Liver (tissue), 9 donors: ENCODE results near the gene ADAMTS20. TPM values are rescaled to one million over a fixed set of nuclear protein-coding genes. Genes with fewer than 3 reads are reported as not detected.
"Not testable (repeated sequence)": the region's sequence is repeated elsewhere in the genome, so short reads cannot be mapped to it uniquely, and the experiment has no call there.

ENCODE experiments used
- DNase-seq: peaks from one replicate; pipeline ENCODE4 v3.0.0-alpha.2; 2017; ENCODE audit warnings: low spot score
- H3K27ac ChIP-seq, 2 donors: one replicate each; pipeline ENCODE4 v1.7.0; 2013; ENCODE audit warnings: inconsistent platforms in 2 of 2, low read length in 2 of 2, control low read depth in 1 of 2, low read depth in 1 of 2, mild to moderate bottlenecking in 1 of 2
- H3K27me3 ChIP-seq, 4 donors: one replicate each; pipeline versions ENCODE4 v1.6.1 to v1.7.0; 2013; ENCODE audit warnings: low read length in 3 of 4, inconsistent platforms in 1 of 4, mild to moderate bottlenecking in 1 of 4, moderate library complexity in 1 of 4; ENCODE audit not compliant: control insufficient read depth in 4 of 4, insufficient read depth in 4 of 4
- H3K36me3 ChIP-seq, 4 donors: one replicate each; pipeline versions ENCODE4 v1.6.1 to v1.7.0; 2013; ENCODE audit warnings: low read length in 3 of 4, mild to moderate bottlenecking in 3 of 4, low read depth in 1 of 4, moderate library complexity in 1 of 4; ENCODE audit not compliant: control insufficient read depth in 4 of 4, insufficient read depth in 3 of 4
- H3K4me1 ChIP-seq, 4 donors: one replicate each; pipeline versions ENCODE4 v1.6.1 to v1.7.0; 2013; ENCODE audit warnings: low read length in 3 of 4, mild to moderate bottlenecking in 3 of 4, moderate library complexity in 1 of 4; ENCODE audit not compliant: control insufficient read depth in 4 of 4, insufficient read depth in 4 of 4
- H3K4me3 ChIP-seq, 3 donors: one replicate each; pipeline versions ENCODE4 v1.6.1 to v1.7.0; 2013; ENCODE audit warnings: low read length in 3 of 3, control low read depth in 1 of 3, low read depth in 1 of 3, mild to moderate bottlenecking in 1 of 3
- H3K9ac ChIP-seq, 2 donors: one replicate each; pipeline ENCODE4 v1.7.0; 2013; ENCODE audit warnings: low read length in 2 of 2, mild to moderate bottlenecking in 2 of 2, moderate library complexity in 2 of 2, control low read depth in 1 of 2, low read depth in 1 of 2
- H3K9me3 ChIP-seq, 4 donors: one replicate each; pipeline versions ENCODE4 v1.6.1 to v1.7.0; 2013; ENCODE audit warnings: low read length in 3 of 4; ENCODE audit not compliant: control insufficient read depth in 4 of 4
- ATF3 ChIP-seq: IDR thresholded peaks from 2 replicates; pipeline ENCODE4 v1.6.1; 2016; ENCODE audit warnings: antibody characterized with exemption
- EGR1 ChIP-seq, 2 donors: IDR thresholded peaks; 2 replicates each; pipeline ENCODE4 v1.6.1; 2016 to 2018; ENCODE audit warnings: antibody characterized with exemption in 2 of 2, low read depth in 2 of 2
- FOXA1 ChIP-seq: IDR thresholded peaks from 2 replicates; pipeline ENCODE4 v1.6.1; 2016; ENCODE audit warnings: antibody characterized with exemption
- FOXA2 ChIP-seq: IDR thresholded peaks from 2 replicates; pipeline ENCODE4 v1.6.1; 2016; ENCODE audit warnings: antibody characterized with exemption
- GABPA ChIP-seq, 2 donors: IDR thresholded peaks in 1 of 2; conservative IDR thresholded peaks in 1 of 2; 2 replicates each; pipeline ENCODE4 v1.6.1; 2016; ENCODE audit warnings: antibody characterized with exemption in 2 of 2, mild to moderate bottlenecking in 1 of 2, moderate library complexity in 1 of 2
- HNF4A ChIP-seq, 2 donors: conservative IDR thresholded peaks; 2 replicates each; pipeline ENCODE4 v1.6.1; 2016; ENCODE audit warnings: antibody characterized with exemption in 2 of 2, mild to moderate bottlenecking in 2 of 2
- HNF4G ChIP-seq: IDR thresholded peaks from 2 replicates; pipeline ENCODE4 v1.6.1; 2016; ENCODE audit warnings: antibody characterized with exemption
- JUND ChIP-seq, 2 donors: IDR thresholded peaks; 2 replicates each; pipeline ENCODE4 v1.6.1; 2016; ENCODE audit warnings: antibody characterized with exemption in 2 of 2
- RAD21 ChIP-seq, 2 donors: IDR thresholded peaks; 2 replicates each; pipeline ENCODE4 v1.6.1; 2016; ENCODE audit warnings: antibody characterized with exemption in 2 of 2, mild to moderate bottlenecking in 2 of 2
- RXRA ChIP-seq, 2 donors: IDR thresholded peaks; 2 replicates each; pipeline ENCODE4 v1.6.1; 2017 to 2018; ENCODE audit warnings: antibody characterized with exemption in 2 of 2, mild to moderate bottlenecking in 1 of 2
- SP1 ChIP-seq: IDR thresholded peaks from 2 replicates; pipeline ENCODE4 v1.6.1; 2018; ENCODE audit warnings: antibody characterized with exemption, mild to moderate bottlenecking
- TAF1 ChIP-seq: conservative IDR thresholded peaks from 2 replicates; pipeline ENCODE4 v1.6.1; 2016; ENCODE audit warnings: antibody characterized with exemption, mild to moderate bottlenecking
- YY1 ChIP-seq: IDR thresholded peaks from 2 replicates; pipeline ENCODE4 v1.6.1; 2016; ENCODE audit warnings: antibody characterized with exemption, mild to moderate bottlenecking
- ZBTB33 ChIP-seq: IDR thresholded peaks from 2 replicates; pipeline ENCODE4 v1.6.1; 2016; ENCODE audit warnings: antibody characterized with exemption
- WGBS: extraction: QIAGEN DNeasy Blood & Tissue Kit; methylation state at CpG from one replicate; pipeline ENCODE4 v1.1.7; 2013; 5-methylcytosine and 5-hydroxymethylcytosine counted together
- polyA plus RNA-seq, 2 donors: library from polyadenylated mRNA; stranded (reverse) in 1 of 2; unstranded in 1 of 2; fragments of 200-250 nt in 1 of 2; fragments of >200 nt in 1 of 2; fragmentation: Nextera tagmentation in 1 of 2; extraction: Ambion mirVana in 1 of 2; gene quantifications; one replicate each; pipeline versions ENCODE4 v1.2.1 to v1.2.3, GENCODE V29; 2013 to 2015
- total RNA-seq, 2 donors: library from RNA; depleted of rRNA; stranded (reverse); fragments of >200 nt; gene quantifications; one replicate each; pipeline ENCODE4 v1.2.3, GENCODE V29; 2014
- TF ChIP-seq, protein P1 (sequence below): IDR thresholded peaks from 2 replicates; pipeline ENCODE4 v1.6.1; 2016; ENCODE audit warnings: antibody characterized with exemption
- TF ChIP-seq, protein P2 (sequence below): IDR thresholded peaks from 2 replicates; pipeline ENCODE4 v1.6.1; 2016; ENCODE audit warnings: antibody characterized with exemption, mild to moderate bottlenecking
- donor health status: healthy.
- donor health status: healthy.
- donor health status: healthy.
- donor health status: healthy.
- donor health status: healthy.

Gene ADAMTS20
- total and polyA plus RNA-seq, 4 donors = 0.05 TPM; not detected in 3

DNA sequence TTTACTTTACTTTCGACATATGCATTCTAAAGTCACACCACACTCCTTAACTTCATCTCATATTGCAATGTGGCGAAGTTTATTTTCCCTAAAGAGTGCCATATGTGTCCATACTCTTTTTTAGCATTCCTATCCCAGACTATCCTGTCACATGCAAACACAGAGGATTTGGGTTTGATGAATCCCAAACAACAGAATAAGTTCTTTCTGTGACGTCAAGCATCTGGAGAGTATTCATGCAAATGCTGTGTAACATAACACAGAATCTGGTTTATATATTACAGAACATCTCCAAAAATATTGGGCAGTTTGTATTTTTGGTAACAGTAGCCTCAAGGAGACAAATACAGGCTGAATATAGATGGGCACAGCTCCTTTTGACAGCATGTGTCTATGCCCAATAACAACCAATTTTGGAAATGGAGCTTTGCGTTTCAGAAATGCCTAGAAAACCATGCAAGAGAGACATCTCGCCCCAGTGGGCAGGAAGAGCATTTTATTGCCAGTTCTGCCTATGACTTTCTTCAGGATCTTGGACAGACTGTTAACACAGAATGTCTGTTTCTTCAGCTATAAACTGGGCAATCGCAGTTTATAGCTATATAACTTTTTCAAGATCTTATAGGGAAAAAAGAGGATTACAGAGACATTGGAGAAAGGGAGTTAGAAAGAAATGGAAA, 190.8 kb downstream of the ADAMTS20 start:
- DNase-seq = no peak
- peaks cover 0 to 2% (median 0%) of the 10 kb centered on the region in 4 donors for H3K9me3 ChIP-seq
- H3K36me3 ChIP-seq = no peaks in the 10 kb centered on the region
- WGBS = 70% methylated on average over 6 of the region's 6 CpGs
- no peak overlapping the region for H3K9ac ChIP-seq
- H3K27me3 ChIP-seq = peaks cover 0 to 2% (median 0%) of the 10 kb centered on the region in 4 donors
- TF ChIP-seq TAF1 (no peak), GABPA (IDR thresholded peaks at IDR 0.05 in 1 of 2, conservative IDR thresholded peaks at IDR 0.05 in 1 of 2) (no peak), YY1 (no peak), FOXA1 (no peak), JUND (IDR thresholded peaks at IDR 0.05) (no peak), SP1 (no peak), ATF3 (no peak), FOXA2 (no peak), ZBTB33 (no peak), EGR1 (IDR thresholded peaks at IDR 0.05; ENCODE audit: low read depth in 2 of 2) (no peak), RAD21 (IDR thresholded peaks at IDR 0.05) (no peak), HNF4A (conservative IDR thresholded peaks at IDR 0.05) (no peak), HNF4G (no peak), RXRA (IDR thresholded peaks at IDR 0.05) (no peak)
- TF ChIP-seq, protein P1, sequence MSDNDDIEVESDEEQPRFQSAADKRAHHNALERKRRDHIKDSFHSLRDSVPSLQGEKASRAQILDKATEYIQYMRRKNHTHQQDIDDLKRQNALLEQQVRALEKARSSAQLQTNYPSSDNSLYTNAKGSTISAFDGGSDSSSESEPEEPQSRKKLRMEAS = no peak
- TF ChIP-seq, protein P2, sequence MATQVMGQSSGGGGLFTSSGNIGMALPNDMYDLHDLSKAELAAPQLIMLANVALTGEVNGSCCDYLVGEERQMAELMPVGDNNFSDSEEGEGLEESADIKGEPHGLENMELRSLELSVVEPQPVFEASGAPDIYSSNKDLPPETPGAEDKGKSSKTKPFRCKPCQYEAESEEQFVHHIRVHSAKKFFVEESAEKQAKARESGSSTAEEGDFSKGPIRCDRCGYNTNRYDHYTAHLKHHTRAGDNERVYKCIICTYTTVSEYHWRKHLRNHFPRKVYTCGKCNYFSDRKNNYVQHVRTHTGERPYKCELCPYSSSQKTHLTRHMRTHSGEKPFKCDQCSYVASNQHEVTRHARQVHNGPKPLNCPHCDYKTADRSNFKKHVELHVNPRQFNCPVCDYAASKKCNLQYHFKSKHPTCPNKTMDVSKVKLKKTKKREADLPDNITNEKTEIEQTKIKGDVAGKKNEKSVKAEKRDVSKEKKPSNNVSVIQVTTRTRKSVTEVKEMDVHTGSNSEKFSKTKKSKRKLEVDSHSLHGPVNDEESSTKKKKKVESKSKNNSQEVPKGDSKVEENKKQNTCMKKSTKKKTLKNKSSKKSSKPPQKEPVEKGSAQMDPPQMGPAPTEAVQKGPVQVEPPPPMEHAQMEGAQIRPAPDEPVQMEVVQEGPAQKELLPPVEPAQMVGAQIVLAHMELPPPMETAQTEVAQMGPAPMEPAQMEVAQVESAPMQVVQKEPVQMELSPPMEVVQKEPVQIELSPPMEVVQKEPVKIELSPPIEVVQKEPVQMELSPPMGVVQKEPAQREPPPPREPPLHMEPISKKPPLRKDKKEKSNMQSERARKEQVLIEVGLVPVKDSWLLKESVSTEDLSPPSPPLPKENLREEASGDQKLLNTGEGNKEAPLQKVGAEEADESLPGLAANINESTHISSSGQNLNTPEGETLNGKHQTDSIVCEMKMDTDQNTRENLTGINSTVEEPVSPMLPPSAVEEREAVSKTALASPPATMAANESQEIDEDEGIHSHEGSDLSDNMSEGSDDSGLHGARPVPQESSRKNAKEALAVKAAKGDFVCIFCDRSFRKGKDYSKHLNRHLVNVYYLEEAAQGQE = no peak
- no peak overlapping the region for H3K4me3 ChIP-seq
- no peak overlapping the region for H3K27ac ChIP-seq
- no peaks in the 10 kb centered on the region for H3K4me1 ChIP-seq

DNA sequence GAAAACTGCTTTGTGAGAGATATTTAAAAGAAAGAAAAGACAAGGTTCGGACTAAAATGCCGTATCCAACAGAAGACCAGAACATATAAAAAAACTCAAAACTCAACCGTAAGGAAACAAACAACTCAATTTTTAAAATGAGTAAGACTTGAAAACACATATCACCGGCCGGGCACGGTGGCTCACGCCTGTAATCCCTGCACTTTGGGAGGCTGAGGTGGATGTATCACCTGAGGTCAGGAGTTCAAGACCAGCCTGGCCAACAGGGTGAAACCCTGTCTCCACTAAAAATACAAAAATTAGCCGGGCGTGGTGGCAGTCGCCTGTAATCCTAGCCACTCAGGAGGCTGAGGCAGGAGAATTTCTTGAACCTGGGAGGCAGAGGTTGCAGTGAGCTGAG, 192.0 kb downstream of the ADAMTS20 start:
- DNase-seq = not testable (repeated sequence)

More for the DNA sequence above, 192.0 kb downstream of the ADAMTS20 start:
- not testable (repeated sequence) for H3K9me3 ChIP-seq, H3K27ac ChIP-seq, H3K9ac ChIP-seq, H3K4me1 ChIP-seq, H3K4me3 ChIP-seq, H3K27me3 ChIP-seq, H3K36me3 ChIP-seq
- WGBS = 88% methylated on average over 10 of the region's 10 CpGs
